ENCODE measurements around the gene ZBED4.

- TF ChIP-seq POLR2AphosphoS5 (IDR thresholded peaks at IDR 0.05; ENCODE audit: low read depth, low read length), result no peak
- TF ChIP-seq TAF1 (IDR thresholded peaks at IDR 0.05; ENCODE audit: borderline replicate concordance, low read depth, low read length), result no peak
These were observed 27.6 kb upstream of the ZBED4 start for GRCh38 chr22:49825944-49826602.
